Type B pancreatic cell (in vitro differentiated cells): ENCODE data around the gene SYNGR3. TPM values are rescaled to one million over a fixed set of nuclear protein-coding genes. Genes with fewer than 3 reads are reported as not detected.

ENCODE experiments used
- DNase-seq: peaks from one replicate; pipeline ENCODE4 v3.0.0; 2021; ENCODE audit warnings: mixed read lengths; ENCODE audit not compliant: unreplicated experiment; ENCODE audit errors: extremely low spot score
- H3K27ac Mint-ChIP-seq: 2 replicates; pipeline ENCODE4 v1.8.0; 2021; ENCODE audit warnings: mild to moderate bottlenecking, mixed read lengths
- H3K27me3 Mint-ChIP-seq: 2 replicates; pipeline ENCODE4 v1.8.0; 2021; ENCODE audit warnings: mixed read lengths
- H3K36me3 Mint-ChIP-seq: 2 replicates; pipeline ENCODE4 v1.8.0; 2021; ENCODE audit warnings: mixed read lengths
- H3K4me1 Mint-ChIP-seq: one replicate; pipeline ENCODE4 v1.8.0; 2021; ENCODE audit warnings: mixed read lengths; ENCODE audit not compliant: unreplicated experiment
- H3K4me3 Mint-ChIP-seq: 2 replicates; pipeline ENCODE4 v1.8.0; 2021; ENCODE audit warnings: mild to moderate bottlenecking, mixed read lengths
- H3K9me3 Mint-ChIP-seq: 2 replicates; pipeline ENCODE4 v1.8.0; 2021; ENCODE audit warnings: mixed read lengths
- CTCF ChIP-seq: fragments of 200-600 bp; sonication (generic); conservative IDR thresholded peaks from 2 replicates; pipeline ENCODE4 v1.5.0; 2021; ENCODE audit warnings: antibody characterized with exemption, mild to moderate bottlenecking
- total RNA-seq: library from RNA; stranded (reverse); gene quantifications from 2 replicates; pipeline ENCODE4 v1.2.1, GENCODE V29; 2021; ENCODE audit warnings: low replicate concordance

SYNGR3 gene
- total RNA-seq, 1 donor from 2014 or later = 2.4 TPM

DNA sequence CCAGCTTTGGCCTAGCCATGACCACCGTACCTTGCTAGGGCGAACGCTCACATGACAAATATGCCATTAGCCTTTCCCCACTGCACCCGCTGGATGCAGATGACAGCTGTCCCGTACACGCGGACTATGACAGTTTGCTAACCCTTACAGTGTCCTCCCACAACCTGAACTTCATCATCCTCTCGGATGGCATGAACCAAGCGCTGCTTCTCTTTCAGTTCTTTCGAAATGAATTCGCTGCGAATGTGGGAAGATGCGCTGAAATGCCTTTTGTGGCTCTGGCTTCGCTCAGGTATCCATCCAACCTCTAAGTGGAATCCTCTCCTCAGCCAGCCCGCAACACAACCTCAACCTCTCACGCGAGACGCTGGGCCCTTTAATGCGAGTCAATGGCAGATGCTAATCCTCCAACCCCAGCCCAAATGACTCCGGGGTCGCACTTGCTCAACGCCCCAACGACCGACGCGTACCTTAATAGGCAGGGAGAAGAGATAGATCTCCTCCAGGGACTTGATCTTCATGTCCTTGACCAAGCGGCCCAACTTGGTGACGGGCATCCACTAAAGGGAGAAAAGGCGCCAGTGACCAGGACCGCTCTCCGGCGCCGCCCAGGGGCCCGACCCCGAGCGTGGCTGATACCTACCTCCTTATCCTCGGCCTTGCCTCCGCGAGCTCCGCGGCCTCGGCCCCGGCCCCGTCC lies 25.8 kb upstream of the SYNGR3 start:
- no peak for DNase-seq
- Mint-ChIP-seq H3K27ac (peak overlapping the region; percentile 96), H3K9me3 (no peaks in the 10 kb centered on the region), H3K36me3 (peaks cover 13% of the 10 kb centered on the region), H3K4me3 (peak overlapping the region; percentile 94), H3K27me3 (no peaks in the 10 kb centered on the region), H3K4me1 (peaks cover 26% of the 10 kb centered on the region)
- no peak for TF ChIP-seq CTCF

GRCh38 chr16:1964506-1965395 lies 25.0 kb upstream of the SYNGR3 start, which contains the start of gene RPS2:
RPS2 (minus strand) TSS chr16:1964826; CDS start chr16:1964625, 201 bp downstream.
- TF ChIP-seq CTCF = no peak
- peak; percentile 98 for DNase-seq
- Mint-ChIP-seq H3K4me1 (peaks cover 26% of the 10 kb centered on the region), H3K36me3 (peaks cover 13% of the 10 kb centered on the region), H3K27me3 (no peaks in the 10 kb centered on the region), H3K4me3 (peak within 1 kb of the TSS; percentile 94), H3K27ac (peak within 1 kb of the TSS; percentile 96), H3K9me3 (no peaks in the 10 kb centered on the region)

DNA sequence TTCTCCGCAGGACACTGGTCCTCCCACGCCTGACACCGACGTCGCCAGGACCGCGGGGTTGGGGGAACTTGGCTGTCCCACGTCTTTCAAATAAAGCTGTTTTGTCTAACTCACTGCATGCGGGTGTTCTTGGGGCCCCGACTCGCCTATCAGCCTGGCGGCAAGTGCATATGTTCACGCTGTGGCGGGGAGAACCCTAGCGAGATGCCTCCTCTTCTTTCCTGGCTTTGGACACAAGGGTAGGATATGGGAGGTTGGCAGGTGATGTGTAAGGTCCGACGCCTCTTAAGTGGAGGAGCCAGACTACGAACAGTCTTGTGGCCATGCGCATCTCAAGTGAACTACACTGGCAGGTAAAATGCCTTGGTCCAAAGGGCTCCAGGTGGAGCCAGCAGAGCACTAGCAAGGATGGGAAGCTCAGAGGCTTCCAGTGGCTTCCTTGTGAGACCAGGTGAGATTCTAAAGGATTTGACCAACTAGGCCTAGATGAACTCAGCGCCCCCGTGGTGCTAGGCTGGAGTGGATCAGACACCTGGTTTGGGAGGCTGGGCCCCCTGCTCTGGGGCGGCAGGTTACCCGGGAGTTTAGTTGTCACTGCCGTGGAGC lies 24.3 kb upstream of the SYNGR3 start:
- no peak for TF ChIP-seq CTCF
- H3K27ac Mint-ChIP-seq = peak overlapping the region; percentile 96
- H3K36me3 Mint-ChIP-seq = peaks cover 13% of the 10 kb centered on the region
- DNase-seq = no peak
- H3K4me1 Mint-ChIP-seq = peaks cover 22% of the 10 kb centered on the region
- H3K4me3 Mint-ChIP-seq = peak overlapping the region; percentile 94
- no peaks in the 10 kb centered on the region for H3K27me3 Mint-ChIP-seq
- no peaks in the 10 kb centered on the region for H3K9me3 Mint-ChIP-seq

DNA sequence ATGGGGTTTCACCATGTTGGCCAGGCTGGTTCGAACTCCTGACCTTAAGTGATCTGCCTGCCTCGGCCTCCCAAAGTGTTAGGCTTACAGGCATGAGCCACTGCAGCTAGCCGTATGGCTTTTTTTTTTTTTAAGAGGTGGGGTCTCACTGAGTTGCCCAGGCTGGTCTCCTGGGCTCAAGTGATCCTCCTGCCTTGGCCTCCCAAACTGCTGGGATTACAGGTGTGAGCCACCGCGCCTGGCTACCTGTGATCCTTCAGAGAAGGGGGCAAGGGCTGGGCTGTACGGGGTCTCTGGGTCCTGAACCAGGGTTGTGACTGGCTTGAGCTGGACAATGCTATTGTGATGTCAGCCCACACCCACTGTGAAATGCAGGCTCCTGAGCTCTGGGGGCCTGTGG lies 23.3 kb upstream of the SYNGR3 start, which contains the start of gene RNF151:
Gene RNF151, plus strand, starts transcription at position 397 of the 400 bp plus-strand sequence. CDS start 26 bp downstream, outside the sequence.
- H3K4me3 Mint-ChIP-seq = peak within 1 kb of the TSS; percentile 94

More for the DNA sequence above, 23.3 kb upstream of the SYNGR3 start, which contains the start of gene RNF151:
- DNase-seq = no peak
- Mint-ChIP-seq H3K9me3 (no peaks in the 10 kb centered on the region), H3K36me3 (peaks cover 8% of the 10 kb centered on the region), H3K4me1 (peaks cover 20% of the 10 kb centered on the region), H3K27ac (peak within 1 kb of the TSS; percentile 96), H3K27me3 (no peaks in the 10 kb centered on the region)
- no peak for TF ChIP-seq CTCF
